Measurements from ENCODE around the gene CD48. TPM values are rescaled to one million over a fixed set of nuclear protein-coding genes. Genes with fewer than 3 reads are reported as not detected.
"Not testable (repeated sequence)": the region's sequence is repeated elsewhere in the genome, so short reads cannot be mapped to it uniquely, and the experiment has no call there.

The CD48 gene
- total RNA-seq, 1 experiment from 2014 or later = 2.2 TPM

- H3K27me3 ChIP-seq (ENCODE audit: control insufficient read depth, insufficient read depth, low read length); H3K36me3 ChIP-seq (replicated peaks; ENCODE audit: control insufficient read depth, insufficient read depth, low read length); DNase-seq; H3K4me3 ChIP-seq (ENCODE audit: insufficient read depth, low read depth, low read length): not testable (repeated sequence)
Measured at GRCh38 chr1:160731564-160731963, 19.9 kb upstream of the CD48 start.

- no peak for DNase-seq
- Histone ChIP-seq H3K36me3 (replicated peaks; ENCODE audit: control insufficient read depth, insufficient read depth, low read length) (no peaks in the 10 kb centered on the region), H3K4me3 (ENCODE audit: insufficient read depth, low read depth, low read length) (no peak overlapping the region), H3K27me3 (ENCODE audit: control insufficient read depth, insufficient read depth, low read length) (no peaks in the 10 kb centered on the region; the same call in 1 of the 2 replicates)
Measured at GRCh38 chr1:160727316-160727640, 15.7 kb upstream of the CD48 start.

GRCh38 chr1:160726498-160727315, 15.1 kb upstream of the CD48 start:
- Histone ChIP-seq H3K4me3 (ENCODE audit: insufficient read depth, low read depth, low read length) (no peak overlapping the region), H3K36me3 (replicated peaks; ENCODE audit: control insufficient read depth, insufficient read depth, low read length) (no peaks in the 10 kb centered on the region), H3K27me3 (ENCODE audit: control insufficient read depth, insufficient read depth, low read length) (no peaks in the 10 kb centered on the region; the same call in 1 of the 2 replicates)
- peak; percentile 58 for DNase-seq

GRCh38 chr1:160726114-160726497, 14.5 kb upstream of the CD48 start:
- Histone ChIP-seq H3K4me3 (ENCODE audit: insufficient read depth, low read depth, low read length) (no peak overlapping the region), H3K27me3 (ENCODE audit: control insufficient read depth, insufficient read depth, low read length) (no peaks in the 10 kb centered on the region; the same call in 1 of the 2 replicates), H3K36me3 (replicated peaks; ENCODE audit: control insufficient read depth, insufficient read depth, low read length) (no peaks in the 10 kb centered on the region)
- no peak for DNase-seq

- DNase-seq = no peak
- Histone ChIP-seq H3K4me3 (ENCODE audit: insufficient read depth, low read depth, low read length) (no peak overlapping the region), H3K27me3 (ENCODE audit: control insufficient read depth, insufficient read depth, low read length) (no peaks in the 10 kb centered on the region; the same call in 1 of the 2 replicates), H3K36me3 (replicated peaks; ENCODE audit: control insufficient read depth, insufficient read depth, low read length) (no peaks in the 10 kb centered on the region)
Measured at GRCh38 chr1:160724465-160725242, 13.0 kb upstream of the CD48 start.

GRCh38 chr1:160723332-160723731, 11.7 kb upstream of the CD48 start:
- no peaks in the 10 kb centered on the region for H3K36me3 ChIP-seq (replicated peaks; ENCODE audit: control insufficient read depth, insufficient read depth, low read length)
- no peak overlapping the region for H3K4me3 ChIP-seq (ENCODE audit: insufficient read depth, low read depth, low read length)
- no peak for DNase-seq
- H3K27me3 ChIP-seq (ENCODE audit: control insufficient read depth, insufficient read depth, low read length) = no peaks in the 10 kb centered on the region; the same call in 1 of the 2 replicates

GRCh38 chr1:160722726-160723125, 11.1 kb upstream of the CD48 start:
- H3K27me3 ChIP-seq (ENCODE audit: control insufficient read depth, insufficient read depth, low read length) = no peaks in the 10 kb centered on the region; the same call in 1 of the 2 replicates
- no peaks in the 10 kb centered on the region for H3K36me3 ChIP-seq (replicated peaks; ENCODE audit: control insufficient read depth, insufficient read depth, low read length)
- H3K4me3 ChIP-seq (ENCODE audit: insufficient read depth, low read depth, low read length) = no peak overlapping the region
- DNase-seq = no peak

- DNase-seq = no peak
- no peaks in the 10 kb centered on the region for H3K36me3 ChIP-seq (replicated peaks; ENCODE audit: control insufficient read depth, insufficient read depth, low read length)
- H3K4me3 ChIP-seq (ENCODE audit: insufficient read depth, low read depth, low read length) = no peak overlapping the region
- H3K27me3 ChIP-seq (ENCODE audit: control insufficient read depth, insufficient read depth, low read length) = no peaks in the 10 kb centered on the region; the same call in 1 of the 2 replicates
Measured at GRCh38 chr1:160721473-160721872, 9.9 kb upstream of the CD48 start.

- no peak for DNase-seq
- no peaks in the 10 kb centered on the region for H3K36me3 ChIP-seq (replicated peaks; ENCODE audit: control insufficient read depth, insufficient read depth, low read length)
- no peaks in the 10 kb centered on the region; the same call in 1 of the 2 replicates for H3K27me3 ChIP-seq (ENCODE audit: control insufficient read depth, insufficient read depth, low read length)
- no peak overlapping the region for H3K4me3 ChIP-seq (ENCODE audit: insufficient read depth, low read depth, low read length)
Measured at GRCh38 chr1:160720356-160721085, 8.9 kb upstream of the CD48 start.

GRCh38 chr1:160718210-160718609, 6.6 kb upstream of the CD48 start:
- H3K36me3 ChIP-seq (replicated peaks; ENCODE audit: control insufficient read depth, insufficient read depth, low read length) = no peaks in the 10 kb centered on the region
- no peak for DNase-seq
- H3K27me3 ChIP-seq (ENCODE audit: control insufficient read depth, insufficient read depth, low read length) = no peaks in the 10 kb centered on the region
- H3K4me3 ChIP-seq (ENCODE audit: insufficient read depth, low read depth, low read length) = no peak overlapping the region

- DNase-seq = no peak
- Histone ChIP-seq H3K36me3 (replicated peaks; ENCODE audit: control insufficient read depth, insufficient read depth, low read length) (no peaks in the 10 kb centered on the region), H3K4me3 (ENCODE audit: insufficient read depth, low read depth, low read length) (no peak overlapping the region), H3K27me3 (ENCODE audit: control insufficient read depth, insufficient read depth, low read length) (no peaks in the 10 kb centered on the region)
Measured at GRCh38 chr1:160717306-160717705, 5.7 kb upstream of the CD48 start.

- no peaks in the 10 kb centered on the region for H3K27me3 ChIP-seq (ENCODE audit: control insufficient read depth, insufficient read depth, low read length)
- DNase-seq = no peak
- no peaks in the 10 kb centered on the region for H3K36me3 ChIP-seq (replicated peaks; ENCODE audit: control insufficient read depth, insufficient read depth, low read length)
- H3K4me3 ChIP-seq (ENCODE audit: insufficient read depth, low read depth, low read length) = no peak overlapping the region
Measured at GRCh38 chr1:160716013-160716412, 4.4 kb upstream of the CD48 start.

- H3K36me3 ChIP-seq (replicated peaks; ENCODE audit: control insufficient read depth, insufficient read depth, low read length); DNase-seq; H3K4me3 ChIP-seq (ENCODE audit: insufficient read depth, low read depth, low read length); H3K27me3 ChIP-seq (ENCODE audit: control insufficient read depth, insufficient read depth, low read length): not testable (repeated sequence)
Measured at GRCh38 chr1:160714034-160714648, 2.5 kb upstream of the CD48 start.

- no peak for DNase-seq
- Histone ChIP-seq H3K27me3 (ENCODE audit: control insufficient read depth, insufficient read depth, low read length) (no peaks in the 10 kb centered on the region; the same call in 1 of the 2 replicates), H3K4me3 (ENCODE audit: insufficient read depth, low read depth, low read length) (no peak overlapping the region), H3K36me3 (replicated peaks; ENCODE audit: control insufficient read depth, insufficient read depth, low read length) (no peaks in the 10 kb centered on the region)
Measured at GRCh38 chr1:160713161-160713560, 1.5 kb upstream of the CD48 start.

Data from H7 (cell line).